Duodenal mucosa (tissue), 2 donors: ENCODE results near the gene RSPH1.

Source experiments
- H3K27ac ChIP-seq: one replicate; pipeline ENCODE4 v1.7.0; 2013; ENCODE audit warnings: low read depth, low read length
- H3K27me3 ChIP-seq, 2 donors: one replicate each; pipeline ENCODE4 v1.7.0; 2013; ENCODE audit warnings: low read length in 2 of 2, control low read depth in 1 of 2; ENCODE audit not compliant: insufficient read depth in 2 of 2, control insufficient read depth in 1 of 2
- H3K36me3 ChIP-seq, 2 donors: one replicate each; pipeline ENCODE4 v1.7.0; 2013; ENCODE audit warnings: low read length in 2 of 2, control low read depth in 1 of 2; ENCODE audit not compliant: insufficient read depth in 2 of 2, control insufficient read depth in 1 of 2
- H3K4me1 ChIP-seq, 2 donors: one replicate each; pipeline ENCODE4 v1.7.0; 2013; ENCODE audit warnings: low read length in 2 of 2, control low read depth in 1 of 2; ENCODE audit not compliant: insufficient read depth in 2 of 2, control insufficient read depth in 1 of 2
- H3K4me3 ChIP-seq, 2 donors: one replicate each; pipeline ENCODE4 v1.7.0; 2013; ENCODE audit warnings: low read length in 2 of 2, low read depth in 1 of 2
- H3K9ac ChIP-seq, 2 donors: one replicate each; pipeline ENCODE4 v1.7.0; 2013; ENCODE audit warnings: low read length in 2 of 2, low read depth in 1 of 2
- H3K9me3 ChIP-seq, 2 donors: one replicate each; pipeline ENCODE4 v1.7.0; 2013; ENCODE audit warnings: low read length in 2 of 2, control low read depth in 1 of 2; ENCODE audit not compliant: control insufficient read depth in 1 of 2

Gene RSPH1

DNA sequence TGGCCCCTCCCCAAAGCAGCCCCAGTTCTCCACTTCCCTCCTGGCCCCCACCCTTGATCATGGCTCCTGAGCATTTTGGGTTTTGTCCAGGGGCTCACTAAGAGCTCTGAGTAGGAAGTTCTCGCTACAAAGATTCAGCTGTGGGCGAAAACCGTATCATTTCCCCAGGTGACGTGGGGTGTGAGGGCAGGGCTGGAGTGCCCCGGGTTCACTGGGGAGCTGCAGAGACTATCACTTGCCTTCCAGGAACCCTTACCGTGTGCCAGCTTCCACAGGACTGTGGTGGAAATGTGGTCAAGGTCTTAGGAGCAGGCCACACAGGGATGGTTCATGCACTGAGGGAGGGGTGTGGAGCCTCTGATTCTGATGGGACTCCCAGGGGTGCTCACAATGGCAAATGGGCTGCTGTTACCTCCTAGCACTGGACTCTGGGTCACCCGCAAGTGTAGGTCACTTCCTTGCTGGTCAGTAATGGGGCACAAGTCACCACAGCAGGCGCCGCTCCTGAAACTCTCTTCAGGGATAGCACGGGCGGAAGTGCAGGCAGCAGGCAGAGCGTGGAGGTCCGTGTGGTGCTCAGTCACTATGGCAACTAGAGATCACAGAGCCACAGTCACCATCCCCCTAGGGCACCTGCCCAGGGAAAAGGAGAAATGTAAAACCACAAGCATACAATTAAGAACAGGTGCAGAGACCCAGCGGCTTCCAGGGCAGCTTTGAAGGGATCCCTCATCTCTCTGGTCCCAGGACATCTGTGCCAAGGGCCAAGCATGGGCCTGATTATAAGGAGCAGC is 35.4 kb downstream of the RSPH1 start:
- Histone ChIP-seq H3K4me1 (peaks cover 71 to 76% of the 10 kb centered on the region in 2 donors), H3K27ac (peak overlapping the region; percentile 61), H3K36me3 (no peaks in the 10 kb centered on the region), H3K9me3 (no peaks in the 10 kb centered on the region), H3K9ac (peak overlapping the region; percentile 1 to 30), H3K4me3 (peak overlapping the region; percentile 19 to 36), H3K27me3 (no peaks in the 10 kb centered on the region)

DNA sequence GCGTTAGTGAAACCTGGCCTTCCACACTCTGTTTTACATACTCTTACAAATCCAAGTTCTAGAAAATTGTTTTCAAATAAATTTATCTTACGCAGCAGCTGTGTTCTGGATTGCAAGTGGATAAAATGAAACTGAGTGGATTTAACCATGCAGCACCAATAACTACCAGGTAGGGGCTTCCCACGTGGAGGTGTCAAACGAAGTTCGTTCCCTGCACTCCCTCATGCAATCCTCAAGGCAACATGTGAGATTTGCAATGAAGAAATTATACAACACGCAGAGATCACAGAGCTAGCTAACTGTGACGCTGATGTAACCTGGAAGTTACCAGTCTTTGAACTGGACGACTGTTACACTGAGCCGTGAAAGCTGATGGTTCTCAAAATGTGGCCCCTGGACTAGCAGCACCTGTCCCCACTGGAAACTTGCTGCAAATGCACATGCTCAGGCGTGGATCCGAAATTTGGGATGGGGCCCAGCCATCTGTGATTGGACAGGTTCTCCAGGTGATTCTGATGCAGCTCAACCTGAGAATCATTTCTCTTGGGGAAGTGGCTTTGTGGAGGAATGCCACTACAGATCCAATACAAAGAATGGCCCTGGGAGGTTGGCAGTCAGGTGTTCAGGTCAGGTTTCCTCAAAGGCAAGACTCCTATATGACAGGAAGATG is 36.3 kb downstream of the RSPH1 start:
- H3K4me1 ChIP-seq = peaks cover 65 to 73% of the 10 kb centered on the region in 2 donors
- H3K4me3 ChIP-seq = no peak overlapping the region
- no peaks in the 10 kb centered on the region for H3K9me3 ChIP-seq
- no peaks in the 10 kb centered on the region for H3K27me3 ChIP-seq
- H3K27ac ChIP-seq = no peak overlapping the region
- H3K9ac ChIP-seq = no peak overlapping the region
- no peaks in the 10 kb centered on the region for H3K36me3 ChIP-seq

- peaks cover 60 to 73% of the 10 kb centered on the region in 2 donors for H3K4me1 ChIP-seq
- no peak overlapping the region for H3K27ac ChIP-seq
These were observed 37.0 kb downstream of the RSPH1 start for GRCh38 chr21:42459082-42459460.

GRCh38 chr21:42456457-42456856 is 39.6 kb downstream of the RSPH1 start:
- no peak overlapping the region for H3K27ac ChIP-seq
- no peak overlapping the region for H3K9ac ChIP-seq
- H3K27me3 ChIP-seq = no peaks in the 10 kb centered on the region
- H3K4me1 ChIP-seq = peaks cover 50 to 60% of the 10 kb centered on the region in 2 donors
- no peaks in the 10 kb centered on the region for H3K9me3 ChIP-seq
- H3K36me3 ChIP-seq = no peaks in the 10 kb centered on the region
- H3K4me3 ChIP-seq = no peak overlapping the region

More at GRCh38 chr21:42459082-42459460, 37.0 kb downstream of the RSPH1 start:
- H3K4me3 ChIP-seq = no peak overlapping the region
- H3K9ac ChIP-seq = no peak overlapping the region
- H3K27me3 ChIP-seq = no peaks in the 10 kb centered on the region
- no peaks in the 10 kb centered on the region for H3K36me3 ChIP-seq
- no peaks in the 10 kb centered on the region for H3K9me3 ChIP-seq

GRCh38 chr21:42455754-42456440 is 40.1 kb downstream of the RSPH1 start:
- no peaks in the 10 kb centered on the region for H3K36me3 ChIP-seq
- peaks cover 45 to 59% of the 10 kb centered on the region in 2 donors for H3K4me1 ChIP-seq
- no peak overlapping the region for H3K4me3 ChIP-seq
- H3K27me3 ChIP-seq = no peaks in the 10 kb centered on the region
- no peaks in the 10 kb centered on the region for H3K9me3 ChIP-seq
- H3K27ac ChIP-seq = no peak overlapping the region
- no peak overlapping the region for H3K9ac ChIP-seq

- Histone ChIP-seq H3K9ac (no peak overlapping the region), H3K27ac (no peak overlapping the region), H3K4me1 (peaks cover 38 to 58% of the 10 kb centered on the region in 2 donors), H3K36me3 (no peaks in the 10 kb centered on the region), H3K4me3 (no peak overlapping the region), H3K9me3 (no peaks in the 10 kb centered on the region), H3K27me3 (no peaks in the 10 kb centered on the region)
These were observed 40.8 kb downstream of the RSPH1 start for GRCh38 chr21:42455196-42455595.

DNA sequence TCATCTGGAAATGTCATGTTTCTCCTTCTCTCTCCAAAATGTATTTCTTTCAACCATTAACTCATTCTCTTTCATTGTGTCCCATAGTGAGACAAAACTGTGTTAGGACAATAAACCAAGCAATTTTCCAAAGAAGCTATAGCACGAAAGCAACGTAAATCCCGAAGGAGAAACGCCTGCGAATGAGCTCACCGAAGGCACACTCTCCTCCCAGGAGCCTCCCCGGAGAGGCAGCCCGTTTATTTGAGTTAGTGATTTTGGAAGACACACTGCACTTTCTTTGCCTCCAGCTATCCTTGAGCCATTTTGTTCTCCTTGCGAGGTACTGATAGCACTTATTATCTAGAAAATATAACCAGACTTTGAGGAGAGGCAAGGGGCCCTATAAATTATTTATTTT is 41.2 kb downstream of the RSPH1 start:
- no peak overlapping the region for H3K27ac ChIP-seq
- no peak overlapping the region for H3K4me3 ChIP-seq
- no peaks in the 10 kb centered on the region for H3K9me3 ChIP-seq
- no peaks in the 10 kb centered on the region for H3K27me3 ChIP-seq
- H3K9ac ChIP-seq = no peak overlapping the region
- H3K4me1 ChIP-seq = peaks cover 34 to 53% of the 10 kb centered on the region in 2 donors
- no peaks in the 10 kb centered on the region for H3K36me3 ChIP-seq

DNA sequence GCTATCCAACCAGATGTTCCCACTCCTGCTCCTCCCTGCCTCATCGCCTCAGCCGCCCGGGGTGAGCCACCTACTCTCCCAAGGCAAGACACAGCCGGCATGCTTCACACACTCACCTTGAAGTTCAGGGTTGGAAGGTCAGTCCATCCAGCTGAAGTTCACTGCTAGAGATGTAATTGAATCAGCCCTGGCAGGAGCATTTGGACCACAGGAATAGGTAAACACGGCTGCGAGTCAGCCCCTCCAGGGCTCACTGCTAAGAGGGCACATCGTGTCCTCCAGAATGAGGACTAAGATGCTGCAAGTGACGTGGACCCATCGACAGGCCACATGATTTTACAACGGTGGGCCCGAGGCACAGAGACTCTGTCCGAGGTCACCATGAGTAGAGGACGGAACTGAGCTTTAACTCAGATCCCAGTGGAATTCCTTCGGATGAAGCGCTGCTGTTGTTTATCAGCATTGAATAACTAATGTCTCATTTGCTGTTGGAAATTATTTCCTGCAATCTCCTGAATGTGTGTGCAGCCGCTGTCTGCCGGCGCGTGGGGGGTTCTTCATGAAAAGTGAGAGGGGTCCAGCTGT is 41.9 kb downstream of the RSPH1 start:
- Histone ChIP-seq H3K4me1 (peaks cover 27 to 50% of the 10 kb centered on the region in 2 donors), H3K9me3 (no peaks in the 10 kb centered on the region), H3K27me3 (no peaks in the 10 kb centered on the region), H3K4me3 (no peak overlapping the region), H3K36me3 (no peaks in the 10 kb centered on the region), H3K27ac (no peak overlapping the region), H3K9ac (no peak overlapping the region)

DNA sequence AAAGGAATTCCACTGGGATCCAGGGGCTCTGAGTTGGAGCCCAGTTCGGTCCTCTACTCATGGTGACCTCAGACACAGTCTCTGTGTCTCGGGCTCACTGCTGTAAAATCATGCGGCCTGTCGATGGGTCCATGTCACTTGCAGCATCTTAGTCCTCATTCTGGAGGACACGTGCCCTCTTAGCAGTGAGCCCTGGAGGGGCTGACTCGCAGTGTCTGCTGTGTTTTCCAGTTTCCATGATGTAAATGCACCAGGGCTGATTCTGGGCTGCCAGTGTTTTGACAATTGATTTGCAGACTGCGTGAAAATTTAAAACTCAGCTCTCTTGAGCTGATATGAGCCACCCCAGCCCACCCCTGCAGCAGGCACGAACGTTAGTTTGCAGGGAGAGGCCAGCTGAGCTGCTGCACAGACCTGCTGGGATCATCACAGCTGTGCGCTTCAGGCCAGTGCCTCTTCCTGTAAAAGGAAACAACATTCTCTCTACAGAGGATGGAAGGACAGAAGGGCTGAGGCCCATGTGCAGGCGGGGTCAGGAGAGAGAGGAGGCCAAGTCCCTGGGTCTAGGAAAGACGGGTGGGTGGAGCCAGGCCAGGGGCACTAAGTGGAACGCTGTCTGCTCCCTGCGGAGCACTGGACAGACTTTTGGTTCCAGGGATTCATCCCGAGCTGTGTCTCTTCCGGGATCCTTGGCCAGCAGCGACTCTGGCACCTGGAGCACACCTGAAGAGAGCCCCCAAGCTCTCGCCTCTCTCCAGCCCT is 42.6 kb downstream of the RSPH1 start:
- H3K4me3 ChIP-seq = no peak overlapping the region
- no peaks in the 10 kb centered on the region for H3K27me3 ChIP-seq
- no peaks in the 10 kb centered on the region for H3K9me3 ChIP-seq
- H3K9ac ChIP-seq = peak overlapping the region in 1 of 2 donors; percentile 30
- H3K36me3 ChIP-seq = no peaks in the 10 kb centered on the region
- H3K27ac ChIP-seq = no peak overlapping the region
- peaks cover 26 to 50% of the 10 kb centered on the region in 2 donors for H3K4me1 ChIP-seq
